GM21423 (cell line): ENCODE data around the gene IRF7.

ENCODE experiments used
- ATAC-seq: cut with Tn5 transposase; IDR thresholded peaks from one replicate; pipeline ENCODE4 v1.9.1; 2021; ENCODE audit warnings: mild to moderate bottlenecking, moderate library complexity; ENCODE audit not compliant: unreplicated experiment

Gene IRF7

GRCh38 chr11:609341-609811, 6.4 kb downstream of the IRF7 start:
- ATAC-seq: no peak

- no peak for ATAC-seq
Measured at GRCh38 chr11:608791-609251, 6.9 kb downstream of the IRF7 start.

DNA sequence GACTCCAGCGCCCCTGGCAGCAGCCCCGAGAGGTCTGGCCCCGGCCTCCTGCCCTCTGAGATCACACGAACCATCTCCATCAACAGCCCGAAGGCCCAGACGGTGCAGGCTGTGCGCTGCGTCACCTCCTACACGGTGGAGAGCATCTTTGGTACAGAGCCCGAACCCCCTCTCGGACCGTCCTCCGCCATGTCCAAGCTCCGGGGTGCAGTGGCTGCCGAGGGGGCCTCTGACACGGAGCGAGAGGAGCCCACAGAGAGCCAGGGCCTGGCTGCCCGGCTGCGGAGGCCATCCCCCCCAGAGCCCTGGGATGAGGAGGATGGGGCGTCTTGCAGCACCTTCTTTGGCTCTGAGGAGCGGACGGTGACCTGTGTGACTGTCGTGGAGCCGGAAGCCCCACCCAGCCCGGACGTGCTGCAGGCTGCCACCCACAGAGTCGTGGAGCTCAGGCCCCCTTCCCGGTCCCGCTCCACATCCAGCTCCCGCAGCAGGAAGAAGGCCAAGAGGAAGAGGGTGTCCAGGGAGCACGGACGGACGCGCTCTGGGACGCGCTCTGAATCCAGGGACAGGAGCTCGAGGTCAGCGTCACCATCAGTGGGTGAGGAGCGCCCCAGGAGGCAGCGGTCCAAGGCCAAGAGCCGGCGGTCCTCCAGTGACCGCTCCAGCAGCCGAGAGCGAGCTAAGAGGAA, 7.6 kb downstream of the IRF7 start:
- ATAC-seq: no peak

DNA sequence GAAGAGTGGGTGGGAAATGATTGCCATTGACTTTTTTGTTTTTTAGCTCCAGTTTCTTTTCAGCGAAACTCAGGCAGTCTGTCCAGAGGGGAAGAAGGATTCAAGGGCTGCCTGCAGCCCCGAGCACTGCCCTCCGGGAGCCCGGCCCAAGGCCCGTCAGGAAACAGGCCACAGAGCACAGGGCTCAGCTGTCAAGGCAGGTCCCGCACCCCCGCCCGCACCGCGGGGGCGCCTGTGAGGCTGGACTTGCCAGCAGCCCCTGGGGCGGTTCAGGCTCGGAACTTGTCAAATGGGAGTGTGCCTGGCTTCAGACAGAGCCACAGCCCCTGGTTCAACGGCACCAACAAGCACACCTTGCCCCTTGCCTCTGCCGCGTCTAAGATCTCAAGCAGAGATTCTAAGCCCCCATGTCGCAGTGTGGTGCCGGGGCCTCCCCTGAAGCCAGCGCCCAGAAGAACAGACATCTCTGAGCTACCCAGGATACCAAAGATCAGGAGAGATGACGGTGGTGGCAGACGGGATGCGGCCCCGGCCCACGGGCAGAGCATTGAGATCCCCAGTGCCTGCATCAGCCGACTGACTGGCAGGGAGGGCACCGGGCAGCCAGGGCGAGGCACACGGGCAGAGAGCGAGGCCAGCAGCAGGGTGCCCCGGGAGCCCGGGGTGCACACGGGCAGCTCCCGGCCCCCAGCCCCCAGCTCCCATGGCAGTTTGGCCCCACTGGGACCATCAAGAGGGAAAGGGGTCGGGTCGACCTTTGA, 8.6 kb downstream of the IRF7 start:
- no peak for ATAC-seq

GRCh38 chr11:606245-606644, 9.5 kb downstream of the IRF7 start:
- ATAC-seq: no peak

DNA sequence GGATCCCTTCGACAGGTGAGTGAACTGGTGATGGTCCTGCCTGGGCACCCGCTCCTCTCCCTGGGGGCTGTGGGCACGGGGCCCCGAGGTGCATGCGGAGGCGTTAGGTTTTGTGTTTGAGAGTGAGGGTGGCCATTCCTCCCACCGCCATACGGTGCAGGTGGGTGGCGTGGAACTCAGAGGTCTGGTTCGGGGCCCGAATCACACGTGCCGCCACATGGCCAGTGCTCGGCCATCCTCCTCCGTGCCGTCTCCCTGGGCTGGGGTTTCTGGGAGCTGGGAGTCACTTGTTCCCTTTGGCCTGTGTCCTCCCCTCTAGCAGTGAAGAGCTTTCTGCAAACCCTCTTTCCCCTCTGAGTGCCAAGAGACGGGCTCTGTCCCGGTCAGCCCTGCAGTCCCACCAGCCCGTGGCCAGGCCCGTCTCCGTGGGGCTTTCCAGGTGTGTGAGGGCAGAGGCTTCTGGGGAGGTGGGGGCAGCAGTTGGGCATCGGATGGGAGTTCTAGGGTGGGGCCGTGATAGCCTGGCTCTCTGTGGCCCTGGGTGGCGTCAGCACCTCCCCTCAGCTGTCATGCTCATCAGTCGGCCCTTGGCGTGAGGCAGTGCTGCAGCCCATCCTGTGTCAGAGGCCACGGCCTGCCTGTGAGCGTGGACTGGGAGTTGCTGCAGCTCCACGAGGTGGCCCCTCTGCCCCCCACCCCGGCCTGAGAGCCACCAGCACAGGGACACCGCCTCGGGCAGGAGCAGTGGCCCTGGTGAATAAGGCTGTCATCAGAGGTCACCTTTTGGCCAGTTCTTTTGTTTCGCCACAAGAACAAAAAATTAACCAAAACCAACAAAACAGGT, 10.2 kb downstream of the IRF7 start:
- ATAC-seq: no peak

DNA sequence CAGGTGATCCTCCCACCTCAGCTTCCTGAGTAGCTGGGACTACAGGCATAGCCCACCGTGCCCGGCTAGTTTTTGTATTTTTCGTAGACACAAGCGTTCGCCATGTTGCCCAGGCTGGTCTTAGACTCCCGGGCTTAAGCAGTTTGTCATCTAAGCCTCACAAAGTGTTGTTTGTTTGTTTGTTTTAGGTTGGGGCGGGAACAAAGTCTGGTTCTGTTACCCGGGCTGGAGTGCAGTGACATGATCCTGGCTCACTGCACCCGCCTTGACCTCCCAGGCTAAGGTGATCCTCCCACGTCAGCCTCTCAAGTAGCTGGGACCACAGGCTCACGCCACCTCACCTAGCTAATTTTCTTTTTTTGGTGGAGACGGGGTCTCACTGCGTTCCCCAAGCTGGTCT, 12.6 kb downstream of the IRF7 start:
- no peak for ATAC-seq

- ATAC-seq: no peak
Measured at GRCh38 chr11:601573-602245, 14.0 kb downstream of the IRF7 start.

- ATAC-seq: no peak
Measured at GRCh38 chr11:598005-598680, 17.6 kb downstream of the IRF7 start.

GRCh38 chr11:597166-597725, 18.5 kb downstream of the IRF7 start:
- ATAC-seq: no peak

DNA sequence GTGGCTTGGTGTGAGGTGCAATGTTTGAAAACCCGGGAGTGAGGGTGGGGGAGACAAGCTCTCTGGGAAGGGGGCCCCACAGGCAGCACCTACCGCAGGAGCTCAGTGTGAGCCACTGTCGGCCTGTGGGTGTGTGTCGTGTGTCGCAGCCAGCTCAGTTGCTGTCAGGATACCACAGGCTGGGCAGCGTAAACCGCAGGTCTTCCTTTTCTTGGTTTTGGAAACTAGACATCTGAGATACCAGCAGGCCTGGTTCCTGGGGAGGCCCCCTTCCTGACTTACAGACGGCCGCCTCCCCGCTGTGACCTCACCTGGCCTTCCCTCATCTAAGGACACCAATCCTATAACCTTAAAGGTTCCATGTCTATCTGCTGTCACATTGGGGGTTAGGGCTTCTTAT, 19.4 kb downstream of the IRF7 start:
- no peak for ATAC-seq

- no peak for ATAC-seq
Measured at GRCh38 chr11:595400-595799, 20.4 kb downstream of the IRF7 start.

DNA sequence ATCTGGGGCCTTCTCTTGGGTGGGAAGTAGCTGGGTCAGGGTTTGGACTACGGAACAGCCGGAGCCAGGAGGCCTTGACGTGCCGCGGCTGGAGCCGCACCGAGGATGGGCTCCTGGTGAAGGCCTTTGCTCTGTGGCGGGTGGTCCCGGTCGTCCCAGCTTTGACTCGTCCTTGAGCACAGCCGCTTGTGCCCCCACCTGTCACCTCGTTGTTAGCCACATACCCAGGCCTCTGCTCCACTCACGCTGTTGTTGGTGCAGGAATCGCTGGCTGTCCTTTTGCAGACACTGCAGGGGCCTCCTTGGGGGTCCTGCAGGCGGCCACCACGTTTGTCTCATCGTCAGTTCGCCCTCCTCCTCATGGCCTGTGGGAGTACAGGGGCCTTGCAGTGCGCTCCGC, 22.4 kb downstream of the IRF7 start:
- no peak for ATAC-seq

DNA sequence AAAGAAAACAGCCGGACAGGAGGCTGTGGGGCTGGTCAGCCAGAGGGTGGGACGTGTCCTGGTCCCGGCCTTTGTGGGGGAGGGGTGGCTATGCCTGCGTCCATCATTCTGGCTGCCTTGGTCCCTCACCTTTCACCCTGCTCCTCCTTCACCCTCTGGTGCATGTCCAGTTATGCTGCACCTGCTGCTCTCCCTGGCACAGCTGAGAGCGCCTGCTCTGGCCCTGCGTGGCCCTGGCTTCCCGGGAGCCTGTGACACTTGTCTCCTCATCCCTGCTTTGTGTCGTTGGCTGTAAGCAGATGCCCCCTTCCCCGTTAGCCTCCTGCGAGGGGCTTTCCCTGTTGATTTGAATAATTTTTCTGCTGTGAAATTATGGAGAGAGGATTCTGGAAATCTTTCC, 22.8 kb downstream of the IRF7 start:
- ATAC-seq: no peak

DNA sequence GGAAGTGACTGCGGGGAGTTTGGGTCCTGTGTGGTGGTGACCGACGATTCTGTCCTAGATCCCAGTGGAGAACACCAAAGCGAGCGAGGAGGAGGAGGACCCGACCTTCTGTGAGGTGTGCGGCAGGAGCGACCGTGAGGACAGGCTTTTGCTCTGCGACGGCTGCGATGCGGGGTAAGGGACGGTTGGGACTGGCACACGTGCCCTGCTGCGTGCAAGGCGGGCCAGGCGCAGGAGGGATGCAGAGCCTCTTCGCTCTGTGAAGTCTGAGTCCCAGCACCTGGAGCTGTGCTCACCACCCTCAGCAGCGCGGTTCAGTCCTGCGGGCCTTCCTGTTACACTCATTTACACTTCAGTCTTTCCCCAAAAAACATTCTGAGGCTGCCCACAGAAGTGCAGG, 23.2 kb downstream of the IRF7 start:
- ATAC-seq: no peak

- ATAC-seq: no peak
Measured at GRCh38 chr11:590997-591396, 24.8 kb downstream of the IRF7 start.

GRCh38 chr11:589798-590197, 26.0 kb downstream of the IRF7 start:
- ATAC-seq: no peak

GRCh38 chr11:587978-588380, 27.8 kb downstream of the IRF7 start:
- ATAC-seq: no peak

DNA sequence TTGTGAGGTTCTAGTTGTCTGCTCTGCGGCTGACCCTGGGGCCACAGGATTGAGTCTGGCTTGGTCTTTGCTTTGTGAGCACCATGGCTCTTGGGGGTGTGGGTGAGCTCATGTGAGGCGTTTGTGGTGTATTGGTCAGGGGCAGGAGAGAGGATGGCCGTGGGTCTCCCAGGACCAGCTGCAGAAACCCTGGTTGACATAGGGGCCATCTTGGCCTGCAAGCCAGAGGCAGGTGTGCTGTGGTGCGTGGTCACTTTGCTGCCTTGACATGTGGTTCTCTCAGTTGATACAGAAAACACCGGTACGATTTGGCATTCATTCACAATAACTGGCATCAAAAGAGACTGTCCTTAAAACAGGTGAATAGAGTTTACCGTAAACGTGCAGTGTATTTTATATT, 28.2 kb downstream of the IRF7 start:
- ATAC-seq: no peak
